HEK293 (cell line): Measurements from ENCODE around the gene UNC5B.

Experiments
- CTCF ChIA-PET: fragments of 350-600 bp; formaldehyde crosslinking; extraction: SDS; loops from one replicate; lab custom pipeline; 2021; ENCODE audit warnings: antibody characterized with exemption; lab: Yijun Ruan, JAX
- POLR2A ChIA-PET: fragments of 300-600 bp; formaldehyde crosslinking; extraction: SDS; loops from one replicate; lab custom pipeline; 2020; ENCODE audit warnings: antibody characterized with exemption, inconsistent platforms; lab: Yijun Ruan, JAX
- H3K27ac ChIP-seq: fragments of 200-500 bp; sonication (Bioruptor generic); 2 replicates; pipeline ENCODE4 v1.5.1; 2014; ENCODE audit warnings: low read depth, low read length, control low read depth, inconsistent platforms; ENCODE audit errors: extremely low read depth
- H3K36me3 ChIP-seq, 2 experiments: fragments of 200-500 bp in 1 of 2; sonication (Bioruptor generic) in 1 of 2; 1 replicate in 1 of 2; 2 replicates in 1 of 2; pipeline ENCODE4 v1.5.1; 2014 to 2017; ENCODE audit warnings: inconsistent platforms in 2 of 2, low read length in 2 of 2; ENCODE audit not compliant: control insufficient read depth in 2 of 2, insufficient read depth in 1 of 2
- H3K4me1 ChIP-seq: fragments of 200-500 bp; sonication (Bioruptor generic); 2 replicates; pipeline ENCODE4 v1.5.1; 2014; ENCODE audit warnings: mild to moderate bottlenecking, low read length, inconsistent platforms; ENCODE audit not compliant: control insufficient read depth, insufficient read depth
- H3K4me3 ChIP-seq: 2 replicates; pipeline ENCODE4 v1.5.1; 2011; ENCODE audit warnings: low read depth, mild to moderate bottlenecking, control low read depth, low read length, moderate library complexity
- H3K9me3 ChIP-seq: fragments of 200-500 bp; sonication (Bioruptor generic); 2 replicates; pipeline ENCODE4 v1.5.1; 2014; ENCODE audit warnings: low read depth, low read length, inconsistent platforms; ENCODE audit not compliant: control insufficient read depth, insufficient read depth
- BCL11A ChIP-seq: fragments of 450-650 bp; formaldehyde crosslinking; IDR thresholded peaks from 2 replicates; pipeline ENCODE4 v1.5.1; 2016; ENCODE audit warnings: low read depth, missing biosample characterization, missing genetic modification characterization
- GLIS2 ChIP-seq: fragments of 450-650 bp; formaldehyde crosslinking; IDR thresholded peaks from 2 replicates; pipeline ENCODE4 v1.5.1; 2016; ENCODE audit warnings: missing biosample characterization, missing genetic modification characterization
- IKZF3 ChIP-seq: fragments of 450-650 bp; IDR thresholded peaks from 2 replicates; pipeline ENCODE4 v1.5.0; 2018; ENCODE audit warnings: missing biosample characterization, mild to moderate bottlenecking, missing genetic modification characterization, moderate library complexity
- KLF7 ChIP-seq: fragments of 450-650 bp; formaldehyde crosslinking; IDR thresholded peaks from 2 replicates; pipeline ENCODE4 v1.5.1; 2016; ENCODE audit warnings: missing biosample characterization, missing genetic modification characterization, borderline replicate concordance
- MZF1 ChIP-seq: fragments of 450-650 bp; formaldehyde crosslinking; IDR thresholded peaks from 2 replicates; pipeline ENCODE4 v1.5.1; 2017; ENCODE audit warnings: missing biosample characterization, missing genetic modification characterization, borderline replicate concordance
- OVOL3 ChIP-seq: fragments of 450-650 bp; formaldehyde crosslinking; IDR thresholded peaks from 2 replicates; pipeline ENCODE4 v1.5.1; 2016; ENCODE audit warnings: missing biosample characterization, missing genetic modification characterization
- SP2 ChIP-seq: fragments of 450-650 bp; formaldehyde crosslinking; IDR thresholded peaks from 2 replicates; pipeline ENCODE4 v1.5.1; 2016; ENCODE audit warnings: missing biosample characterization, missing genetic modification characterization
- TCF7L2 ChIP-seq: IDR thresholded peaks from 2 replicates; pipeline ENCODE4 v1.6.1; 2011; ENCODE audit warnings: low read depth, mild to moderate bottlenecking, inconsistent platforms, low read length, moderate library complexity, borderline replicate concordance
- TSHZ1 ChIP-seq: fragments of 450-650 bp; formaldehyde crosslinking; IDR thresholded peaks from 2 replicates; pipeline ENCODE4 v1.5.1; 2016; ENCODE audit warnings: missing biosample characterization, missing genetic modification characterization, borderline replicate concordance
- YY2 ChIP-seq: fragments of 450-650 bp; formaldehyde crosslinking; IDR thresholded peaks from 2 replicates; pipeline ENCODE4 v1.5.1; 2016; ENCODE audit warnings: missing biosample characterization, missing genetic modification characterization
- ZBTB44 ChIP-seq: fragments of 450-650 bp; IDR thresholded peaks from 2 replicates; pipeline ENCODE4 v1.5.1; 2018; ENCODE audit warnings: missing biosample characterization, mild to moderate bottlenecking, missing genetic modification characterization
- ZNF202 ChIP-seq: fragments of 450-650 bp; formaldehyde crosslinking; IDR thresholded peaks from 2 replicates; pipeline ENCODE4 v1.5.1; 2016; ENCODE audit warnings: missing biosample characterization, missing genetic modification characterization, borderline replicate concordance
- ZNF223 ChIP-seq: fragments of 450-650 bp; formaldehyde crosslinking; IDR thresholded peaks from 2 replicates; pipeline ENCODE4 v1.5.1; 2016; ENCODE audit warnings: missing biosample characterization, missing genetic modification characterization
- ZNF302 ChIP-seq: fragments of 450-650 bp; formaldehyde crosslinking; IDR thresholded peaks from 2 replicates; pipeline ENCODE4 v1.5.1; 2016; ENCODE audit warnings: missing biosample characterization, missing genetic modification characterization, low read depth
- ZNF654 ChIP-seq: fragments of 450-650 bp; formaldehyde crosslinking; IDR thresholded peaks from 2 replicates; pipeline ENCODE4 v1.5.1; 2016; ENCODE audit warnings: low read depth, missing biosample characterization, missing genetic modification characterization
- ZNF658 ChIP-seq: fragments of 450-650 bp; formaldehyde crosslinking; IDR thresholded peaks from 2 replicates; pipeline ENCODE4; 2016; ENCODE audit warnings: missing biosample characterization, missing genetic modification characterization
- ZNF707 ChIP-seq: fragments of 450-650 bp; formaldehyde crosslinking; IDR thresholded peaks from 2 replicates; pipeline ENCODE4 v1.5.1; 2016; ENCODE audit warnings: missing biosample characterization, missing genetic modification characterization
- ZNF747 ChIP-seq: fragments of 450-650 bp; formaldehyde crosslinking; IDR thresholded peaks from 2 replicates; pipeline ENCODE4 v1.5.1; 2016; ENCODE audit warnings: missing biosample characterization, missing genetic modification characterization
- ZSCAN16 ChIP-seq: fragments of 450-650 bp; formaldehyde crosslinking; IDR thresholded peaks from 2 replicates; pipeline ENCODE4 v1.5.1; 2016; ENCODE audit warnings: missing biosample characterization, missing genetic modification characterization
- TF ChIP-seq, protein P1 (sequence below): fragments of 450-650 bp; formaldehyde crosslinking; IDR thresholded peaks from 2 replicates; pipeline ENCODE4 v1.5.1; 2016; ENCODE audit warnings: missing biosample characterization, missing genetic modification characterization

Gene UNC5B

GRCh38 chr10:71324743-71325142 is 112.4 kb downstream of the UNC5B start (continued):
- TF ChIP-seq, protein P1, sequence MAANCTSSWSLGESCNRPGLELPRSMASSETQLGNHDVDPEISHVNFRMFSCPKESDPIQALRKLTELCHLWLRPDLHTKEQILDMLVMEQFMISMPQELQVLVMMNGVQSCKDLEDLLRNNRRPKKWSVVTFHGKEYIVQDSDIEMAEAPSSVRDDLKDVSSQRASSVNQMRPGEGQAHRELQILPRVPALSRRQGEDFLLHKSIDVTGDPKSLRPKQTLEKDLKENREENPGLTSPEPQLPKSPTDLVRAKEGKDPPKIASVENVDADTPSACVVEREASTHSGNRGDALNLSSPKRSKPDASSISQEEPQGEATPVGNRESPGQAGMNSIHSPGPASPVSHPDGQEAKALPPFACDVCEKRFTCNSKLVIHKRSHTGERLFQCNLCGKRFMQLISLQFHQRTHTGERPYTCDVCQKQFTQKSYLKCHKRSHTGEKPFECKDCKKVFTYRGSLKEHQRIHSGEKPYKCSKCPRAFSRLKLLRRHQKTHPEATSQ, result no peak
- no peak for TF ChIP-seq ZNF223 (tag by site-specific recombination)
- no peak for TF ChIP-seq TCF7L2

DNA sequence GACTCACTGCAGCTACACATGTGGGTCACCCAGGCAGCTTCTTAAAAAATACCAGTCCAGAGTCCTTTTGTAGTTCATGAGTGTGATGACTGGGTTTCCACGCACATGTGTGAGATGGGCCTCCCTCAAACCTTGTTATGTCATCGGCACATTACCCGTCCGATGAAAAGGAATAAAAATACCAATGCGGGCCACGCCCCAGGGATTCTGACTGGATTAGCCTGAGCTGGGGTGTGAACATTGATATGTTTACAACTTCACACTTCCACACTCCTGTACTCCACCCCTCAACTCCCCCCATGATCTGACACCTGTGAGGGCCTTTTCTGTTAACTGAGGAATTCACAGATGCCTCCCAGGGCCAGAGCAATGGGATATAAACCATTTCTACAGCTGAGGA is 112.9 kb downstream of the UNC5B start:
- no peak overlapping the region for H3K4me3 ChIP-seq
- TF ChIP-seq BCL11A (tag by site-specific recombination) (no peak), OVOL3 (no peak), ZBTB44 (tag by site-specific recombination) (no peak), ZSCAN16 (no peak), TSHZ1 (tag by site-specific recombination) (no peak), ZNF202 (tag by site-specific recombination) (no peak), YY2 (tag by site-specific recombination) (no peak), ZNF654 (tag by site-specific recombination) (no peak), IKZF3 (tag by site-specific recombination) (no peak), ZNF747 (tag by site-specific recombination) (no peak), MZF1 (no peak), SP2 (tag by site-specific recombination) (no peak), ZNF302 (tag by site-specific recombination) (no peak), KLF7 (tag by site-specific recombination) (no peak), GLIS2 (tag by site-specific recombination) (no peak), ZNF658 (tag by site-specific recombination) (no peak), ZNF707 (tag by site-specific recombination) (no peak)
- TF ChIP-seq, protein P1, result no peak
- TF ChIP-seq, all 188 proteins: peak for 0
- CTCF ChIA-PET, result interaction anchor here (0.7 to 2.4 kb wide), 3 partner anchors 10 to 422 kb away, joined by 3 to 9 read pairs (median 5); no protein-coding TSS in a partner anchor
- POLR2A ChIA-PET, result no interaction called here
- H3K27ac ChIP-seq, result no peak overlapping the region
- no peaks in the 10 kb centered on the region for H3K4me1 ChIP-seq
- H3K9me3 ChIP-seq, result no peaks in the 10 kb centered on the region
- peaks cover 0 to 14% of the 10 kb centered on the region in 2 experiments; a peak in 1 of 3 replicates for H3K36me3 ChIP-seq
